ENCODE results near the gene PLP1.

The PLP1 gene

DNA sequence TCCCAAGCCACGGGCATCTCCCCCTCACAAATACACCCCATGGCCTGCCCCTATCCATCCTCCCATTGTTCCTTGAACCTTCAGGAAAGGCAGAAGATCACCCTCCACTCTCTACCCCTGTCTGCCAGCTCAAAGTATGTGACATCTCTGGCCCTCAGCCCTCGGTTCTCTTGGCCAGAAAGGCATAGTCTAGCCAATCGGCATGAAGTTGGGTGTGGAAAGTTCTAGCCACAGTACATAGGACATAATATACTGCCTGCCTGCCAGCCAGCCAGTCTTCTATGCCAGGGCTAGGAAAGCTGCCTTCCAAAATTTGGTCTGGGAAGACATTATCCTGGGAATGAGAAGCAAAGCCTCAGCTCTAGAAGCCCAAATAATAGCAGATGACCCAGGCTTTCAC is 3.2 kb upstream of the PLP1 start:
- TF ChIP-seq, protein P1, sequence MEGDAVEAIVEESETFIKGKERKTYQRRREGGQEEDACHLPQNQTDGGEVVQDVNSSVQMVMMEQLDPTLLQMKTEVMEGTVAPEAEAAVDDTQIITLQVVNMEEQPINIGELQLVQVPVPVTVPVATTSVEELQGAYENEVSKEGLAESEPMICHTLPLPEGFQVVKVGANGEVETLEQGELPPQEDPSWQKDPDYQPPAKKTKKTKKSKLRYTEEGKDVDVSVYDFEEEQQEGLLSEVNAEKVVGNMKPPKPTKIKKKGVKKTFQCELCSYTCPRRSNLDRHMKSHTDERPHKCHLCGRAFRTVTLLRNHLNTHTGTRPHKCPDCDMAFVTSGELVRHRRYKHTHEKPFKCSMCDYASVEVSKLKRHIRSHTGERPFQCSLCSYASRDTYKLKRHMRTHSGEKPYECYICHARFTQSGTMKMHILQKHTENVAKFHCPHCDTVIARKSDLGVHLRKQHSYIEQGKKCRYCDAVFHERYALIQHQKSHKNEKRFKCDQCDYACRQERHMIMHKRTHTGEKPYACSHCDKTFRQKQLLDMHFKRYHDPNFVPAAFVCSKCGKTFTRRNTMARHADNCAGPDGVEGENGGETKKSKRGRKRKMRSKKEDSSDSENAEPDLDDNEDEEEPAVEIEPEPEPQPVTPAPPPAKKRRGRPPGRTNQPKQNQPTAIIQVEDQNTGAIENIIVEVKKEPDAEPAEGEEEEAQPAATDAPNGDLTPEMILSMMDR (IDR thresholded peaks at IDR 0.05): no peak

DNA sequence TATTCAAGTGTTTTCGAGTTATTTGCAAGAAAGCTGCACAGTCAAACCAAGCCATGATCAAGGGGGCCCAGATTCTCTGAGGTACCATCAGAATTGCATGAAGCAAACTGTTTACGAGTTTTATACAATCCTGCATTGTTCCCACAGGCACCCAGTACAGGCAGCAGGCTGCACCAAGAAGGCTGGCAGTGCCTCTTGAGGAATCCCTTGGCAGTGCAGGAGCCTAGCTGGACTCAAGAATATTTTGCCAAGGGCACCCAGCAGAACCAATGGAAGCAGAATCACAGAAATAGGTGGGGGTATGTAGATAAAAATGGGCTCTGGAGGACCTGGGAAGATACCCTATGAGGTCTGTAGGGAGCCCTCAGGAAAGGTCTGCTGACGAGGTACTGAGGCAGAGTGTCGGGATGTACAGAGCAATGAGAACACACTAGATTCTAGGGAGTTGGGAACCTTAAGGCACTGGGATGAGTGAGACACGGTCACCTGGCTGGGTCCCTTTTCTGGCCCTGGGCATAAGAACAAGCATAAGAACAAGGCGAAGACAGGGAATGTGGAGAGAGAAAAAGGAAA is 2.5 kb upstream of the PLP1 start:
- TF ChIP-seq, protein P1 (IDR thresholded peaks at IDR 0.05): peak; percentile 65

DNA sequence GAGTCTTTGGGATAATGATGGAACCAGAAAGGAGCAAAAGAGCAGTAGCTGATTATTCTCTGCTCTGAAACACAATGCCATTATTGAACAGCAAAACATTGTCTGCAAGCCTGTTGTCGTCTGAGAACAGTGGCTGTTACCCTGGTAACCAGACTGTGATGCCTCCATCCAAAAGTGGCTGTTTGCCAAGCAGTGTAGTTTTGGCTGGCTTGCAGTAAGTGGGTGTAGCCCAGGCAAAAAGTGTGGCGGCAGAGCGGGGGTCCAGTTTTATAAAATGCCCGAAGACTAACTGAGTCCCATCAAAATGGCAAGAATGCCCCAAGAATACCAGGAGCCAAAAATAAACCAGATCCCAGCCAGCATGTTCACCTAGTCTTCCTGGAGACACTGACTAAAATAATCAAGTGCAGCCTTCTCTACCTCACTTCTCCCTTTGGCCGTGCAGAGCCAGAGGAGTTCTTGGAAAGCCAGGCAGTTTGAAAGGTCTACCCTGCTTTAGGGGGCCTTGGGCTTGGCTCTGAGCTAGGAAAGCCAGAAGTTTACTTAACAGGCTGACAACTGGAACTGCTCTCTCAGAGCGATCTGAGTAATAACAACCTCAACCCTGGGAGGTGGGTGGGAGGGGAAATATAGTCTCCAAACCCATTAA is 2.6 kb downstream of the PLP1 start:
- TF ChIP-seq, protein P1 (IDR thresholded peaks at IDR 0.05): no peak

DNA sequence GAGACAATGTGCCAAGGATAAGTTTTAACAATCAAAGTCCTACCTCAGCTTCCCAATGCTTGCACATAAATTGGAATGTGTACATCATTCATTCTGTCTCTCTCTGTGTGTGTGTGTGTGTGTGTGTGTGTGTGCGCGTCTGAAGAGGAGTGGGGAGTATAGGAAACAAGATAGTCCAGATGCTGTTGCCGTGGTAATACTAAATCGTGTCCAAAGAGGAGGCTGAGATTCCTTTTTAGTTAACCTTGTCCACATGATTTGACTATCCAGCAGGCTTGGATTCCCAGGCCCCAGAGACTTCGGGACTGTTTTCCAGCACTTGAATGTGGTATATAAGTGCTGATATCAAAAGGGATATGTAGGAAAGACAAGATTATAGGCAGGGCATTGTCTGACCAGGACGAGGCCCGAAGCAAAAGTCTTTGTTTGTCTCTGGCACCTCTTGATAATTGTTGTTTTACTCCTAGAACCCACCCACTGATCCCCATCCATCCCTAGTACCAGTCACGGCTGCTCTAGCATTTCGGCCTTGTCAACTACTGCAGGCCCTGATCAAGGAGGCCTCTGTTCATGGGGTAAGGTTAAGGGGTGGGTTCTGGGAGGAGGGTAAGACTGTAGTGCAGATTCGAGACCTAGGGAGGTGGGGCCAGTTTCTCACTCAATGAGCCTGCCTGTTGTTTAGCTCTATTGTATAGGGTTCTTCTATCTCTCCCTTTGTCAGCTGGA is 3.9 kb downstream of the PLP1 start:
- TF ChIP-seq, protein P1 (IDR thresholded peaks at IDR 0.05): no peak

DNA sequence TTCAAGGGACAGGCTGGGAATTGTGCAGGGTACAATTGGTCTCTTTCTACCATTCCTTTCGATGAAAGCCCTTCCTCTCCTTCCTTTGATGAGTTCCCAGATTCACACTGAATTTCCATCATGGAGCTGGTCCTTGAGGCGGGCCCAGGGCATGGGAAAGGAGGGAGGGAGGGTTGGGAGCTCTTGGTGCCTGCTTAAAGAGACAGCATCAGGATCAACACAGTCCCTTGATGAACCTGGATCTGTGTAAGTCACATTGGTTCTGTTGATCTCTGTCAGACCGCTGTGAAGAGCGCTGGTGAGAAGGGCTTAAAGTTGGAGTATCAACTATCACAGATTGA is 4.4 kb downstream of the PLP1 start:
- TF ChIP-seq, protein P1 (IDR thresholded peaks at IDR 0.05): no peak

DNA sequence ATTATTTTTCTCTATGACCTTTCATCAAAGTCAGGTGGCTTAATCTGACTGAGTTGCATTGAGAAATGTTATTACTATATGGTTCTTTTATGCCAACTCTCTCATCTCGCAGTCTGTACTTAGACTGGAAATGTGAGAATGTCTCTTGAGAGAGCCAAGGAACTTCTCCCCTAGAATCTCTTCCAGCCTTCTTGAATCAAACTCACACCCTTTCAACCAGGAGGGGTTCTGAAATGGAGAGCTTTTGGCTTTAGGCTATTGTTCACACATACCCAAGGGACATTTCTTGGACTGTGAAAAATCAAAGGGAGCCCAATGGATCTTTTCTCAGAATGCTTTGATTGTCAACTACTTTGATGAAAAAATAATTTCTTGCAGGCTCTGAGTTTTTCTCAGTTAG is 5.1 kb downstream of the PLP1 start:
- TF ChIP-seq, protein P1 (IDR thresholded peaks at IDR 0.05): no peak

DNA sequence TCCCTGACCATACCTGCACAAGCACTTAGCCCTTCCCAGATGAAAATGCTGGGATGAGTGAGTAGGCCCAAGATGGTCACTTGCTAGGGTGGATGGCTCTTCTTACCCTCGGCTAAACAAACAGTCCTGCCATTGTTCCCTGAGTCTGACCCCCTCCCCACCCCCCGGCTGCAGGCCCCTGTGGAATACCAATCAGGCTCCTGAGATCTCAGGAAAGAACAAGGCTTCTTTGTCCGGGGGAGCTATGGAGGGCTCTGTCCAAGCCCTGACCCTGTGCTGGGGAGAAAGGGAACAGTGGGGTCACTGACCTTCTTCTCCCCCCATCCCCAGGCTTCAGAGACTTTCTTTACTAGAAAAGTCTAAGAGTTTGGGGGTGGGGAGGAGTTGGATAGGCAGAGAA is 6.0 kb downstream of the PLP1 start:
- TF ChIP-seq, protein P1 (IDR thresholded peaks at IDR 0.05): no peak

Data from LNCAP (cell line).